Stimulated activated CD4-positive, alpha-beta T cell treated with anti-CD3 and anti-CD28 coated beads, Interleukin-12 subunit alpha, Interleukin-12 subunit beta, amount 100 ng/mL, for 24 hours (primary cell): ENCODE measurements around the gene ASB6.

Source experiments
- DNase-seq, 2 experiments: peaks; one replicate each; pipeline ENCODE4 v3.0.0-alpha.2; 2020; ENCODE audit warnings: low read depth in 2 of 2

The ASB6 gene, protein sequence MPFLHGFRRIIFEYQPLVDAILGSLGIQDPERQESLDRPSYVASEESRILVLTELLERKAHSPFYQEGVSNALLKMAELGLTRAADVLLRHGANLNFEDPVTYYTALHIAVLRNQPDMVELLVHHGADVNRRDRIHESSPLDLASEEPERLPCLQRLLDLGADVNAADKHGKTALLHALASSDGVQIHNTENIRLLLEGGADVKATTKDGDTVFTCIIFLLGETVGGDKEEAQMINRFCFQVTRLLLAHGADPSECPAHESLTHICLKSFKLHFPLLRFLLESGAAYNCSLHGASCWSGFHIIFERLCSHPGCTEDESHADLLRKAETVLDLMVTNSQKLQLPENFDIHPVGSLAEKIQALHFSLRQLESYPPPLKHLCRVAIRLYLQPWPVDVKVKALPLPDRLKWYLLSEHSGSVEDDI

DNA sequence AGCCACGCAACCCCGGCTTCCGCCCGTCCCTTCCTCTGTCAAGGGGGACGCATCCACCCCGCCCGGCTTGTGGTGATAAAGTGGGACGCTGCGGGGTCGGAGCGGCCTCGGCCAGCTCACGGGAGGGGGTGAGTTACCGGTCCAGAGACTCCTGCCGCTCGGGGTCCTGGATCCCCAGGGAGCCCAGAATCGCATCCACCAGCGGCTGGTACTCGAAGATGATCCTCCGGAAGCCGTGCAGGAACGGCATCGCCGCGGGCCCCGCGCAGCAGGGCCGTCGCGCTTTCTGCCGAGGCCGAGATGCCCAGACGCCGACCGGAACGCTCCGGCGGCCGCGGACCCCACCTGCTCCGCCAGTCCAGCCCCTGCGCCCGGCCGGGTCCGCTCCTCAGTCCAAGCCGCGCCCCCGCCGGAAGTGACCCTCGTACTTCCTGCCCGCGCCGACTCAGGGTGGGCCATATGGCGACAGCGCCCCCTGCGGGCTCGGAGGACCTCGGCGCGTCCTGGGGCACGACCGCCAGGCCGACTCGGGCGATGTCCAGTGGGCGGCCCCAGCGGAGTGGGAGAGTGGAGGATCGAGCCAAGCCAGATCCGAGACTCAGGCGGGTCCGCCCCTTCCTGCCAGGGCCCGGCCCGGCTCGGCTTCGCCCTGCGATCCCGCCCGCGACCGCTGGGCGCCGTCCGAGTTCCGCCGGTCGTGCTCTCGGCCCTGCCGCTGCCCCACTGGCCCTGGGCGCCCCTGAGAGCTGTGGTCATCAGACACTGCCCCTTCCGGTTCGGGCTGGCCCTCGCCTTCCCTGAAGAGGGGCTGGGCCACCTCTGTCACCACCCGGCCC, at the start of gene ASB6:
TSS of gene ASB6 (minus strand) at position 402 of the 836 bp plus-strand sequence. CDS start at position 250, 152 bp downstream.
- peak; percentile 88 to 97 for DNase-seq

DNA sequence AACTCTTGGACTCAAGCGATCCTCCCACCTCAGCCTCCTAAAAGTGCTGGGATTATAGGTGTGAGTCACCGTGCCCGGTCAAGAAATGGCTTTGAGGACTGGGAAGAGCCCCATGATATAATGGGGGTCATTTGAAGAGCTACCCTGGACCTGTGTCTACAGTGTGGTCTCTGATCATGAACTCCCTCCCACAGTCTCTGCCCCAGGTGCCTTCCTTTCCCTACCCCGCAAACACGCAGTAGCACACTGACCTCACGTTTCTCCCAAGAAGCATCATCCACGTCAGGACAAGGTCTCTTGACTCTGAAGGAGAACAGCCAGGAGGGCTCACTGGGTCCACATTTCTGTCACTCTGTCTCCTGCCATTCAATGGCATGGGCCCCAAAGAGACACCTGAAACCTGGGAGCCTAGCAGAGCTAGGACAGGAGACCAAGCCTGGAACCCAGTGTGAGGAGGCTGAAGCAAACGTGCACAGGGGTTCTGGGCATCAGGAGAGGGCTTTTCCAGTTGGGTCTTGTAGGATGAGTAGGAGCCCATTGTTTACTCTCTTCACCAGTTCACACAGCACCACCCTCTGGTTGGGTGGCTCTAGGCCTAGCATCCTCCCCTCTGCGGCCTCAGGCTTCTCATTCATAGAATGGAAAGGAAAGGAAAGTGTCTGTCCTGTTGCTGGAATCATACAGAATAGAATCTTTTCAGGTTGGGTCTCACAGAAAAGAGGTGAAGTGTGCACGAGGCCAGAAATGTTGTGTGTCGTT, 46.5 kb upstream of the ASB6 start:
- DNase-seq = no peak

DNA sequence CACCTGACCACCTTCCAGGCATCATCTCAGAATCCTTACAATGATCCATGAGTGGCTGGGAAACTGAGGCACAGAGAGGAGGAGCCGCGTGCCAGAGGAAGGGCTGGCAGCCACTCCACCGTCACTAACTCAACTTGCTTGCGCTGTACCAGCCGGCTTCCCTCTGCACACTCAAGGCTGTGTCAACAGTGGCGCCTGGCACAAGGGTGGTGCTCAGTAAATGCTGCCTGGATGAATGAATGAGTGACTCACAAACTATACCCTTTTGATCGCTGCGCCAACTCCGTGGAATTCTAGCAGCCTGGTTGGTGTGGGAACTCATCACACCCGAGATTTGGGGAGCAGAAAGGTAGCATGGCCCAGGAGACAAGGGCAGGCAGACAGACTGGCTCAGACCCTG, 45.4 kb upstream of the ASB6 start:
- no peak for DNase-seq

DNA sequence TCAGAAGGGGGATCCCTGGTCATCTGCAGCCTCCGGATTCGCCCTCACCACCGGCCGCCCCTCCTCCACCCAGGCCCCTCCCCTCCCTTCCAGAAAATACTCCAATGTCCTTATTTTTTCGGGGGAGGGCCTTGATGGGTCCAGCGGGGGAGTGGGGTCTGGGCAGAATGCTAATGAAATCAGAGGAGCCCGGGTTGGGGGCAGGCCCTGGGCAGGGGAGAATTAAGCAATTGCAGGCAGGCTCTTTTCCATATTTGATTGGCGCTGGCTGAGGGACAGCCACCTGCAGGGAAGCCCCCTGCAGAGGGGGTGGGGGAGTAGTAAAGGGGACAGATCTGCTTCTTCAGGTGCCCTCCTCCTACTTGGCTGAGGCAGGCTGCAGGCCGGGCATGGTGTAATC, 44.8 kb upstream of the ASB6 start:
- no peak for DNase-seq

DNA sequence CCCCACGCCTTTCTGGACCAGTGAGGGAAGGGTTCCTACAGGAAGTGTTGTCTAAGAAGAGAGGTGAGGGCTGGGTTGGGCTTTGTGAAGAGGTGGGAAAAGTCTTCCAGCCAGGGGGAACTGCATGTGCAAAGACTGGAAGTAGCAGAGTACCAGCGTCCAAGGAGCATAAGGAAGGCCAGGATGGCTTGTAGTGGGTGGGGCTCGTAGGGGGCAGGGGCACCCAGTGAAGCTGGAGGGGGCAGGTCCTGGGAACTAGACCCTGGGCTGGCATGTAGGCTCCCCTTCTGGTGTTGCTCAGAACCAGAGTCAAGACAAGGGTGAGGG, 43.9 kb upstream of the ASB6 start:
- DNase-seq = no peak

DNA sequence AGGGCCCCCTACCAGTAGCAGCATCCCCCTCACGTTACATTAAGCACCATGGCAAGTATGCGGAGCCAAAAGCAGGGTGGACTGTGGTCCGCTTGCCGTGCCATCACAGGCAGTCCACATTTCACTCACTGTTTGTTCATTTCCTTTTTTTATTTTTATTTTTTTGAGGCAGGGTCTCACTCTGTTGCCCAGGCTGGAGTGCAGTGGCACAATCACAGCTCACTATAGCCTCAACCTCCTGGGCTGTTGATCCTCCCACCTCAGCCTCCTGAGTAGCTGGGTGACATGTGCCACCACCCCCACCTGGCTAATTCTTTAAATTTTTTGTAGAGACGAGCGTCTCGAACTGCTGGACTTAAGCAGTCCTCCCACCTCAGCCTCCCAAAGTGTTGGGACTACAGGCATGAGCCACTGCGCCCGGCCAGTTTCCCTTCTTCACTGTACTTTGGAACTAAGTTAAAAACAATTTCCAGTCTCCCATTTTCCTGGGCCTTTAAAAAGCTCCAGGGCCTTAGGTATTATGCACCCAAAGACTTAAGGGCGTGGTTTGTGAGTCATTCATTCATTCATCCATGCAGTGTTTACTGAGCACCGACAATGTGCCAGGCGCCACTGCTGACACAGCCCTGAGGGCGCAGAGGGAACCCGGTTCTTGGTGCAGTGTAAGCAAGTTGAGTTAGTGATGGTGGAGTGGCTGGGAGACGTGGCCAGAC, 43.4 kb upstream of the ASB6 start:
- no peak for DNase-seq

DNA sequence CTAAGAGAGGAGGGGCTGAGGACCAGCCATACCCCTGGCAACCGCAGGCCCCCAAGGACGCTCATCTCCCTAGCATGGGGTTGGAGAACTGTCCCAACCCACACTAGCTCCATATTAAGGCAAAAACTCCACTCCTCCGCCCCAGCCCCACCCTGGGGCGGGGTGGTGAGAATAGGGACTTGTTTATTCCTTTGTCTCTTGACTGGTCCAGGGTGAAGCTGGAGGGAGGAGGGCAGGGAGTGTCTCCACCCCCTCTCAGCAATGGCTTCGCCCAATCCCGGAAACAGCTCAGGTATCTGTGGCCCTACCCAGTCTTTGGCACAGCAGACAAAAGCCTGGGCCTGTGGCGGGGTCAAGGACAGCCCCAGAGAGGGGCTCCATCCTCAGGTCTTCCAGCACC, 40.4 kb upstream of the ASB6 start:
- no peak for DNase-seq

DNA sequence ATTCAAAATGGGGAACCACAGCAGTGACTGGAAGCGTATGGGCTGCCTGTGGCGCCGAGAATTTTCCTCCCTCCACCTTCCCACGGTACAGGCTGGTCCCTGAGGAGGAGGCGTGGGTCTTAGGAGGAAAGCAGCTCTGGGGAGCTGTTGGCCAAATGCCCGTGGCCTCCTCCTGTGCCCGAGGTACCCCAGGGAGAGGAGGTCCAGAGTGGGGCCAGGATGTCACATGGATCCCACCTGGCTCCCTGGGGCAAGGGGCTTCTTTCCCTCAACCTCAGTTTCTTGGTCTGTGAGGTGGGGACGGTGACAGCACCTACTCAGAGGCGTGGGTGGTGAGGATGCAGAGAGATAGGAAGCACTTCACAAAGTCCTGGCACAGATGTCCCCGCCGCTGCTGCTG, 40.0 kb upstream of the ASB6 start:
- DNase-seq = no peak

DNA sequence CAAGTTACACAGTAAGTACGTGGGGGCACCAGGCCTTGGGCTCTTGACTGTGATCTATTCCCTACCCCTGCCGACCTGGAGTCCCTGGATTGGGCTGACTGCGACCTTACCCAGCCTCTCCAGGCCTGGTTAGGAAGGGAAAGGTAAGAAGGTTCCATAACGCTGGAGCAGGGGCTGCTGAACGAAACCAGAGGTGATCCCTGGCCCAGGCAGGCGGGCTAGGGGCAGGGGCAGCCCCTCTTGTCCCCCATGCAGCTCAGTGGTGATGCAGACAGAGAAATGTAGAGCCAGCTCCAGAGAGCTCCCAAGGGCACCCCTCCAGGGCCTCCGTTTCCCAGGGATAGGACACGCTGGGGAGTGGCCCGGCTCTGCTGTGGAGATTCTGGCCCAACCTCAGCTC, 37.6 kb upstream of the ASB6 start:
- DNase-seq = no peak

DNA sequence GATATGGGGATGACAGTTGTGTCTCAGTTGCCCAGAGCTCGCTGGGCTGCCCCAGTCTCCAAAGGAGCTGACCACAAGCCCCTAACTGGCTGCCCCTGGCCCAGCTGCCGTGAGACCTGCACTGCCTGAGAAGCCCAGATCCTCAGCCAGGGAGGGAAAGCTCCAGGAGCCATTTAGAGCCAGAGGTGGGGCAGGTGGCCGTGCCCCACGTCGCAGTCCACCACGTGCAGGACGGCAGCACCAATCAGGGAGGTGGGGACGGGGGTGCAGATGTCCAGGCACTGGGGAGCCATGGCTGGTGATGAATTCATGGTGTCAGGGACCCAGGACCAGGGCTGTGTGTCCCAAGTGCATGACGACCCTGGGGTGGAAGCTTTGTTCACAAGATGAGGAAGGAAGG, 36.9 kb upstream of the ASB6 start:
- no peak for DNase-seq

DNA sequence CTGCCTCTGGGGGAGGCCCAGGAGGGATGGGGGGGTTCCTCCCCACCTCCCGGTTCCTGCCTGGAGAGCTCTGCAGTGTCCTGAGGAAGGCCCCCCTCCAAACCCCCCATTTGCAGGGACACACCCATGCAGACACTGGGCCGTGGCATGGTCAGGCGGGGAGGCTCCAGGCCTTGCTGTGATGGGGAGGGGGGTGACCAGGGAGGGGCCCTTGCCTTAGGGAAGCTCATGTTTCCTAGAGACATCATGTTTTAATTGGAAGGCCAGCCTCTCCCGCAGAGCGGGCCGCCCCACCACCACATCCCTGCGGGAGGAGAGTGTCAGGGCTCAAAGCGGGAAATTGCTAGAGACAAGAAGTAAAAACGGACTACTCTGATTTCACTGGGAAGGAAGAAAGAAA, 35.5 kb upstream of the ASB6 start:
- no peak for DNase-seq

DNA sequence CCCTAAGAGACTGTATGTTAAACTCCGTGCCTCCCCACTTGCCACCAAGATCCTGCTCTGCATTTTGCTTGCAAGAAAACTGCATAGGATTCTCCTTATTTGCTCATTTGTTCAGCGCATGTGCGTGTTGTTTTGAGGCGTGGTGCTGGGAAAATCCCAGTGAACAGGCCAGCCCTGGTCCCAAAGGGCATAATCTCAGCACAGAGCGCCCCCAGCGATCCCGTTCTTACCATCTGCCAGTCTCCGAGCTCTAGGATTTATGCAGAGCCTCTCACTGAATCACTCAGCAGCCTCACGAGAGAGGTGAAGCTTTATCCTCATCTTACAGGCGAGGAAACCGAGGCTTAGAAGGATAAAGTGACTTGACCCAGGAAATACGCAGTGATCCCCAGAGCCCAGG, 35.0 kb upstream of the ASB6 start:
- no peak for DNase-seq

DNA sequence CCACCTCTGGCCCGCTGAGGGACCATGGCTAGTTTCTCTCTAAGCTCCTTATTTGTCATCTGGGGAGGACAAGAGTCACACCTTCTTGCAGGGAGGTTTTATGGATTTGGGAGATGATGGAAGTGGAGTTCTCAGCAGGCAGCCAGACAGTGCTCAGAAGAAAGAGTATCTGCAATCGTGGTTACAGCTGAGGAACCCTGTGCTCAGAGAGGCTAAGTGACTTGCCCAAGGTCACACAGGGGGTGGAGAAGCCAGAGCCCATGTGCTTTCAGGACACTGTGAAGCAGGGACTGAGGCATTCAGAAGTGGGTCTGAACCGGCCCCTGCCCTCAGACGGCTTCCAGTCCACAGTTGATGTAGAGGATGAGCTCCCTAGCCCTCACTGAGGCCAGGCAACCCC, 34.3 kb upstream of the ASB6 start:
- DNase-seq = no peak

DNA sequence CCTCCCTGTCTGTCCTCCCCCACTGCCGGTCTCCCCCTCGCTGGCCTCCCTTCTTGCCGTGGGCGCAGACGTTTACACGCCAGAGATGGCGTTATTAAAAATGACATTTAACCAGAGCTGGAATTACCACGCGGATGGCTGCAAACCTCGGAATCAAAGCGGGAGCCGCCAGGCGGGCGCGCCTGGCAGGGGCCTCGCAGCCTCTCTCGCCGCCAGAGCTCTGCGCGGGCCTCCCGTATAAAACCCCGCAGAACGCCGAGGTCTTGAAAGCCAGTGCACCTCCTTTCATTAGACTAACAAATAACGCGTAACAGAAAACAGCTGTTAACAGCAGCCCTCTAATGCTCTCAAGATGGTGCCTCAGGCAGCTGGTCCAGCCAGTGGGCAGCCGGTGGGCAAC, 33.7 kb upstream of the ASB6 start:
- no peak for DNase-seq

DNA sequence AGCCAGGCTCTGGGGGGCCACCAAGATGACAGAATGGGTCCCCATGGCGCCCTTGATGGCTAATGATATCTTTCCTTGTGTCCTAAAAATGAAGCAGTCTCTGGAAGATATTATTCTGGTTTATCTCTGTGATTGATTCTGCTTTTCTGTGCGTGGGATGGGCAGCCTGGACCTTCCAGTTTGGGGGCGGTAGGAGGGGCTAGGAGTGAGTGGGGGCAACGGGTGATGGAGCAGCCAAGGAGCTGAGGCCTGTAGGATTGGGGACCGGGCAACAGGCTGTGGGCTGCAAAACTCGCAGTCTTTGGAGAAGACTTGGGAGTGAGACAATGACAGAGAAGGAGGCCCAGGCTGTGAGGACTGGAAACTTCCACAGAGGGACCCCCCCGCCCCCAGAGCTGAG, 32.3 kb upstream of the ASB6 start:
- no peak for DNase-seq

DNA sequence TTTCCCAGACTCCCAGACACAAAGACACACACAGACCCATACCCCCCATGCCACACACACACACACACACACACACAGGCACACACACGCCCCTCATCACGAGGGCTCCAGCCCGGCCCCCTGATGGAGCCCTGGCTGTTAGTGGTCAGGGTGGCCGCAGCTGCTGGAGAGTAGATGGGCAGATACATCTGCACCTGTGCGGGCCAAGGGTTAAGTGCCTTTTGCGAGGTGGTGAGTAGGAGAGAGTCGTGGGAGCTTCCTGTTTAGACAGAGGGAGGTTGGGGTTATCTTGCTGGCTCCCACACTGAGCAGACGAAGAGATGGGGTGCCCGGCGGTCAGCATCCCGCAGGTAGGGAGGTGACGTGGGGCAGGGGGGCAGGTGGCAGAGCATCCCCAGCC, 31.7 kb upstream of the ASB6 start:
- DNase-seq = no peak

DNA sequence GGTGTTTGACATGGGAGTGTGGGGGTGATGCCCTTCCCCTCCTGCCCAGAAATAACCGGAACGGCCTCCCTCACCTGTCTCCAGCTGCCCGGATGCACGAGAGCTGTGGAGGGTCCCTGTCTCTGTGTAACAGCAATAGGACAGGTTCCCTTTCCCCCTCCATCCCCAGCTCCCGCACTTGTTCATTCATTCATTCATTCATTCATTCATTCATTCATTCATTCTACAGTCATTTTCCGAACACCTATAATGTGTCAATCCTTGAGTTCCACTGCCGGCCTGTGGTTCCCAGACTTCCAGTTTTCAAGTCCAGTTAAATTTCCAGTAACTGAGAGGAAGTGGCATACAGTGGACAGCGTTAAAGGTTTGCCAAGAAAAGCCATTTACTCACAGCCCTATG, 30.8 kb upstream of the ASB6 start:
- DNase-seq = no peak

DNA sequence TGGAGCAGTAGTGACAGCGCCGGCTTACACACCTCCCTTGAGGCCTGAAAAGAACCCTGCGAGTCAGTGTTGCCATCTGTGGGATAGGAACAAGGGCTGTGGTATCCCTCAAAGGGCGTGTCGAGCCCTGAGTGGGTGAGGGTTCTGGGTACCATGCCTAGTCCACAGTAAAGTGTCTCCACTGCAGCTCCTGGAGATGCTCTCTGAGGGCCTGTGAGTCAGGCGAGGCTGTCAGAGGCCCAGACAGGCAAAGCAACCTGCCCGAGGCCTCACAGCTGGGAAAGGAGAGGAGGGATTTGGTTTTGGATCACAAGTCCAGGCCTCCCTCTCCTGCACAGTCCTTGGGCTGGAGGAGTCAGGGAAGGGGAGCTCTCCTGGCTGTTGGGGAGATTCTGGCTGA, 29.6 kb upstream of the ASB6 start:
- peak in 1 of 2 experiments; percentile 8 for DNase-seq

DNA sequence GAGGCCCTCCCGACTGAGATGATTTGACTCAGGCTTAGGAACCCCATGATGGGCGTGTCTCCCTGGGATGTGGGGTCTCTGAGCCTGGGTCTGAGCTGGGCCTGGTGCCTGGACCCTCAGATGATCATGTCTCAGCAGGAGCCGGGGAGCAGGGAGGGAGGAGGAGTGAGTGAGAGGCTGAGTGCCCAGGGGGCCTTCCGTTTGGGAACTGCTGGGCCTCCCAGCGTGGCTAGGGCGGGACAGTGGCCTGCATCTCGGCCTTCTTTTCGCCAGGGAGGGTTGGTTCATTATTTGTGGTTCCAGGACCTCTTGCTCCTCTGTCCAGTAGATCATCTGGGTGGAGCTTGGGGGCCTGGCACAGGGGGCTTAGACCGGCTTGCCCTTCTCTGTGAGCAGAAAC, 29.1 kb upstream of the ASB6 start:
- DNase-seq = no peak

DNA sequence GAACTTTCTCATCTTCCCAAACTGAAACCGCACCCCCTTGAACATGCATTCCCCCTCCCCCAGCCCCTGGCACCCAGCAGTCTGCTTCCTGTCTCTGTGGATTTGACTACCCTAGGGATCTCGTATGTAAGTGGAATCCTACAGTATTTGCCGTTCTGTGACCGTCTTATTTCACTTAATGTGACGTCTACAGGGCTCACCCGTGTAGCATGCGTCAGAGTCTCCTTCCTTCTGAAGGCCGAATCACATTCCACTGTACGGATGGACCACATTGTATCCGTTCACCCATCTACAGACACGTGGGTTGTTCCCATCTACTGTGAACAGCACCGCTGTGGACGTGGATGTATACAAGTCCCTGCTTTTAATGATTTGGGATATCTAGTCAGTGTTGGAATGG, 28.0 kb upstream of the ASB6 start:
- DNase-seq = no peak

DNA sequence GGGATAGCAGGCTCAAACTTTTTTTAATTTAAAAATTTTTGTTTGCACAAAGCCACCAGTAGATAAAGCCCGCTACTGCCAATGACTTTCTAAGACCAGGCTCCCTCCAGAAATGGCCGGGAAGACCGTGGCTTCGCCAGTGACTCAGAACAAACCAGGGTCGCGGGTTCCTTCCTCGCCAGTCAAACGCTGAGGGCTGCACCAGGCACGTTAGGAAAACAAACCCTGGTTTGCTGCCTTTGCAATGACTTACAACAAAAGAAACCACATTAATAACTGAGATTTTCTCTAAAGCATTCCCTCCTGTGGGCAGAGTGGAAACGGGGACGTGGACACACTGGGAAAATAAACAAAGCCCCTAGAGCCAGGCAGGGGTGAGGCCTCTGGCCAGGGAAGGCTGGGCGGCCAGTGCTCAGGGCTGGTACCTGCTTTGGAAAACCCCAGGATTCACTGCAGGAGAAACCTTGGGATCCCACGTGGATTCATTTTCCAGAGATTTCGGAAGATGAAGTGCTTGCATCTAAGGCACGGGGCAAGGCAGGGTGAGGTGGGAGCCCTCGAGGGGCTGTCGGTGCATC, 27.3 kb upstream of the ASB6 start:
- DNase-seq = no peak

DNA sequence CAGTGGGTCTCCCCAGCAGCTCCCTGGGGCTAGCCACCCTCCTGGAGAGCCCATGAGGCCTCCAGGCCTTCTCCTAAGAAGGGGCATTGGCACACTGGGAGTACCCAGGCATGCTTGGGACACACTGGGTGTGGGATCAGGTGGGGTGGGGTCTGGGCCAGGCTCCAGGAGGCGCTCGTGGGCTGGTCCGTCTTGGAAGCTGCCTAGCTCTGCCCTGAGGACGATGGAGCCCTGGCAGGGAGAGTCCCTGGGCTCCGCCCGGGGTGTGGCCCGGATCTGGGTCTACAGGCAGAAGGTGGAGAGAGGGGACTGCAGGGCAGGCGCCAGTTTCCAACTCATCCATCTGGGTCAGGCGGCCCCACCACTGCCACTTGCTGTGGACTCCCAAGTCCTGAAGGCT, 25.9 kb upstream of the ASB6 start:
- DNase-seq = no peak
